Right atrium auricular region (tissue), 2 donors: ENCODE results near the gene ARHGDIB. TPM values are rescaled to one million over a fixed set of nuclear protein-coding genes. Genes with fewer than 3 reads are reported as not detected.

Experiments used
- DNase-seq: peaks from one replicate; pipeline ENCODE4 v3.0.0-alpha.2; 2019; ENCODE audit warnings: low spot score
- H3K27ac ChIP-seq, 2 donors: fragments of 200-600 bp; sonication (generic); 1 replicate in 1 of 2; 2 replicates in 1 of 2; pipeline ENCODE4 v1.5.1; 2016 to 2019
- H3K27me3 ChIP-seq, 2 donors: fragments of 200-600 bp; sonication (generic); one replicate each; pipeline versions ENCODE4 v1.5.1 to v1.6.0; 2017 to 2019
- H3K36me3 ChIP-seq: fragments of 200-600 bp; sonication (generic); one replicate; pipeline ENCODE4 v1.5.1; 2016
- H3K4me1 ChIP-seq, 2 donors: fragments of 200-600 bp; sonication (generic); one replicate each; pipeline versions ENCODE4 v1.5.1 to v1.6.0; 2017 to 2019
- H3K4me3 ChIP-seq, 2 donors: fragments of 200-600 bp; sonication (generic); 1 replicate in 1 of 2; 2 replicates in 1 of 2; pipeline ENCODE4 v1.5.1; 2017 to 2019; ENCODE audit warnings: mild to moderate bottlenecking in 1 of 2, moderate library complexity in 1 of 2
- H3K9me3 ChIP-seq, 2 donors: fragments of 200-600 bp; sonication (generic); one replicate each; pipeline ENCODE4 v1.5.1; 2019
- total RNA-seq, 2 donors: library from RNA; depleted of rRNA; stranded (reverse); fragments of >200 nt; gene quantifications; one replicate each; pipeline ENCODE4 v1.1.0, GENCODE V29; 2016
- TF ChIP-seq, protein P1 (sequence below), 2 donors: fragments of 200-600 bp; sonication (generic); IDR thresholded peaks; one replicate each; pipeline ENCODE4 v1.5.1; 2019; ENCODE audit warnings: antibody characterized with exemption in 2 of 2

The ARHGDIB gene
- total RNA-seq, 2 donors from 2014 or later, result 69.5 to 124 TPM

GRCh38 chr12:14896521-14897169, 64.8 kb downstream of the ARHGDIB start:
- TF ChIP-seq, protein P1, sequence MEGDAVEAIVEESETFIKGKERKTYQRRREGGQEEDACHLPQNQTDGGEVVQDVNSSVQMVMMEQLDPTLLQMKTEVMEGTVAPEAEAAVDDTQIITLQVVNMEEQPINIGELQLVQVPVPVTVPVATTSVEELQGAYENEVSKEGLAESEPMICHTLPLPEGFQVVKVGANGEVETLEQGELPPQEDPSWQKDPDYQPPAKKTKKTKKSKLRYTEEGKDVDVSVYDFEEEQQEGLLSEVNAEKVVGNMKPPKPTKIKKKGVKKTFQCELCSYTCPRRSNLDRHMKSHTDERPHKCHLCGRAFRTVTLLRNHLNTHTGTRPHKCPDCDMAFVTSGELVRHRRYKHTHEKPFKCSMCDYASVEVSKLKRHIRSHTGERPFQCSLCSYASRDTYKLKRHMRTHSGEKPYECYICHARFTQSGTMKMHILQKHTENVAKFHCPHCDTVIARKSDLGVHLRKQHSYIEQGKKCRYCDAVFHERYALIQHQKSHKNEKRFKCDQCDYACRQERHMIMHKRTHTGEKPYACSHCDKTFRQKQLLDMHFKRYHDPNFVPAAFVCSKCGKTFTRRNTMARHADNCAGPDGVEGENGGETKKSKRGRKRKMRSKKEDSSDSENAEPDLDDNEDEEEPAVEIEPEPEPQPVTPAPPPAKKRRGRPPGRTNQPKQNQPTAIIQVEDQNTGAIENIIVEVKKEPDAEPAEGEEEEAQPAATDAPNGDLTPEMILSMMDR (IDR thresholded peaks at IDR 0.05), result no peak
- H3K9me3 ChIP-seq, result no peaks in the 10 kb centered on the region
- H3K27ac ChIP-seq, result peak overlapping the region; percentile 22 to 63
- no peaks in the 10 kb centered on the region for H3K27me3 ChIP-seq
- H3K36me3 ChIP-seq, result no peaks in the 10 kb centered on the region
- no peak for DNase-seq
- H3K4me3 ChIP-seq, result no peak overlapping the region
- H3K4me1 ChIP-seq, result peaks cover 0 to 28% of the 10 kb centered on the region in 2 donors

- Histone ChIP-seq H3K4me3 (no peak overlapping the region), H3K4me1 (peaks cover 0 to 31% of the 10 kb centered on the region in 2 donors), H3K9me3 (no peaks in the 10 kb centered on the region), H3K36me3 (no peaks in the 10 kb centered on the region), H3K27ac (peak overlapping the region; percentile 54 to 82), H3K27me3 (no peaks in the 10 kb centered on the region)
- no peak for DNase-seq
- TF ChIP-seq, protein P1 (IDR thresholded peaks at IDR 0.05), result no peak
Measured at GRCh38 chr12:14893506-14894250, 67.7 kb downstream of the ARHGDIB start.

GRCh38 chr12:14892726-14893505, 68.5 kb downstream of the ARHGDIB start:
- peaks cover 0 to 31% of the 10 kb centered on the region in 2 donors for H3K4me1 ChIP-seq
- no peaks in the 10 kb centered on the region for H3K36me3 ChIP-seq

More at GRCh38 chr12:14892726-14893505, 68.5 kb downstream of the ARHGDIB start:
- Histone ChIP-seq H3K27ac (peak overlapping the region; percentile 54 to 82), H3K9me3 (no peaks in the 10 kb centered on the region), H3K4me3 (no peak overlapping the region), H3K27me3 (no peaks in the 10 kb centered on the region)
- TF ChIP-seq, protein P1 (IDR thresholded peaks at IDR 0.05), result peak in 1 of 2 donors; percentile 42
- peak; percentile 80 for DNase-seq

Other genes starting within 250 kb of the ARHGDIB start
- gene WBP11, start 158.1 kb downstream of the ARHGDIB start, total RNA-seq, result 10 to 100 TPM; 19.9 to 21.9 TPM
- gene C12orf60, start 157.9 kb downstream of the ARHGDIB start, total RNA-seq, result 1 to 10 TPM in 1 of 2 donors, under 1 TPM in 1; 0.90 to 1.1 TPM
- under 1 TPM; 0.33 to 0.43 TPM for gene SMCO3, start 147.4 kb downstream of the ARHGDIB start, total RNA-seq
- 10 to 100 TPM; 12.1 to 25.9 TPM for gene ART4, start 118.1 kb downstream of the ARHGDIB start, total RNA-seq
- 100 to 1,000 TPM; 287 to 454 TPM for gene MGP, start 75.7 kb downstream of the ARHGDIB start, total RNA-seq
- under 1 TPM; 0.31 to 0.70 TPM for gene ERP27, start 23.1 kb downstream of the ARHGDIB start, total RNA-seq
- gene PDE6H, start 11.4 kb upstream of the ARHGDIB start, total RNA-seq, result not detected